ENCODE results near the gene NCEH1. TPM values are rescaled to one million over a fixed set of nuclear protein-coding genes. Genes with fewer than 3 reads are reported as not detected.

The NCEH1 gene
- total RNA-seq, 1 donor from 2014 or later: 19.1 TPM

DNA sequence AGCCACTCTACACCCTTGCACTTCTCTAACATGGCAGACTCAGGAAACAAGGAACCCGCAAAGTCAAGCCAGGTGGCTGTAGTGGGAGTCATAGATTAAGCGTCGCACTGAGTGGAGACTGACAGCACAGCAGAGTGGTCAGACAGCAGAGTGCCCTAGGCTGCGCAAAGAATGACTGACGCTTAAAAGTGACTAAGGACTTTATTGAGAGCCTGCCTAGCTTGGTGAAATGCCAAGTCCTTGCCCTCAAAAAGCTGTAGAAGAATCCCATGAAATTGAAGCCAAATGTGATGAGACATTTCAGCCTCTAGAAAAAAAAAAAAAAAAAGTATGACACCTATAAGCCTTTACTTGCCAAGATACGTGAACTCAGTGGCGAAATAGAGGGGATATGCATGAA is 30.2 kb downstream of the NCEH1 start:
- DNase-seq (ENCODE audit: low spot score in 2 of 2): no peak
- Histone ChIP-seq H3K4me1 (peaks cover 0 to 10% of the 10 kb centered on the region in 2 donors), H3K27me3 (no peaks in the 10 kb centered on the region), H3K4me3 (no peak overlapping the region), H3K27ac (no peak overlapping the region), H3K9me3 (no peaks in the 10 kb centered on the region), H3K36me3 (no peaks in the 10 kb centered on the region)
- intact Hi-C loops (cut with DNase I): no loop called here
- TF ChIP-seq, protein P1, sequence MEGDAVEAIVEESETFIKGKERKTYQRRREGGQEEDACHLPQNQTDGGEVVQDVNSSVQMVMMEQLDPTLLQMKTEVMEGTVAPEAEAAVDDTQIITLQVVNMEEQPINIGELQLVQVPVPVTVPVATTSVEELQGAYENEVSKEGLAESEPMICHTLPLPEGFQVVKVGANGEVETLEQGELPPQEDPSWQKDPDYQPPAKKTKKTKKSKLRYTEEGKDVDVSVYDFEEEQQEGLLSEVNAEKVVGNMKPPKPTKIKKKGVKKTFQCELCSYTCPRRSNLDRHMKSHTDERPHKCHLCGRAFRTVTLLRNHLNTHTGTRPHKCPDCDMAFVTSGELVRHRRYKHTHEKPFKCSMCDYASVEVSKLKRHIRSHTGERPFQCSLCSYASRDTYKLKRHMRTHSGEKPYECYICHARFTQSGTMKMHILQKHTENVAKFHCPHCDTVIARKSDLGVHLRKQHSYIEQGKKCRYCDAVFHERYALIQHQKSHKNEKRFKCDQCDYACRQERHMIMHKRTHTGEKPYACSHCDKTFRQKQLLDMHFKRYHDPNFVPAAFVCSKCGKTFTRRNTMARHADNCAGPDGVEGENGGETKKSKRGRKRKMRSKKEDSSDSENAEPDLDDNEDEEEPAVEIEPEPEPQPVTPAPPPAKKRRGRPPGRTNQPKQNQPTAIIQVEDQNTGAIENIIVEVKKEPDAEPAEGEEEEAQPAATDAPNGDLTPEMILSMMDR (IDR thresholded peaks at IDR 0.05): no peak

DNA sequence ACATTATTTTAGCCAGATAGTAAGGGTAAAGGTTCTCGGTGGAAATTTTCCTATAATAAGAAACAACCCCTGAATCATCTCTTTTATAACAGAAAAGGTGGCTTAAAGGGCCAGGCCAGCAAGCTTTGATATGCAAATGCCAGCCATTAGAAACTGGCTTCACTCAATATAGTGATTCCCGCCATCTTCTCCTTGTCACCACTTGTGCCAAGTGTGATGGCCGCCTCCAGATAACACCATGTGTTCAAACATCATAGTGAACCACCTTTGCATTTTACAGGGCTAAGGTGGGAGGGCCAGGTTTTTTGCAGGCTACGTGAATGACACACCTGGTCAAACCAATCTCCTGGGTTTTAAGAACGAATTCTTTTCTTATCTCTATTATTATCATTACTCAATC is 31.3 kb downstream of the NCEH1 start:
- no peak overlapping the region for H3K27ac ChIP-seq
- DNase-seq (ENCODE audit: low spot score in 2 of 2): no peak
- TF ChIP-seq, protein P1 (IDR thresholded peaks at IDR 0.05): no peak
- no peak overlapping the region for H3K4me3 ChIP-seq
- H3K27me3 ChIP-seq: no peaks in the 10 kb centered on the region
- H3K4me1 ChIP-seq: peaks cover 0 to 10% of the 10 kb centered on the region in 2 donors
- intact Hi-C loops (cut with DNase I): no loop called here
- H3K36me3 ChIP-seq: no peaks in the 10 kb centered on the region
- no peaks in the 10 kb centered on the region for H3K9me3 ChIP-seq

DNA sequence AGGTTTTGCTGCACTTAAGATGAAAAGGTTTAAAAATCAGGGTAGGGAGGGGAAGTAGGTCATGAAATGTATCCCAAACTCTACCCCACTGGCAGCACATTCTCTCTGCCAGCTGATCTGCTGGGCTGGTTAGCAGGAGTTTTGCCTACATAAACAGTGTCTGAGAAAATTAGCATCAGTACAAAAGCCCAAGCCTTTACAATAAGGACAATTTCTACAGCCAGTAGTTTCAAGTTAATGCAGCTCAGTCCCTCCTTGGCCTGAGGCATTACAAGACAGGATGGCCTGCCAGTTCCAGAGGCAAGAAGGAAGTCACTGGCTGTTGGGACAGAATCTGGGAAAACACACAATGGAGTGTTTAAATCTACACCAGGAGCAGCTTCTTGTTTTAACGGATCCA is 32.8 kb downstream of the NCEH1 start:
- no peaks in the 10 kb centered on the region for H3K27me3 ChIP-seq
- TF ChIP-seq, protein P1 (IDR thresholded peaks at IDR 0.05): no peak
- DNase-seq (ENCODE audit: low spot score in 2 of 2): no peak
- intact Hi-C loops (cut with DNase I): no loop called here
- no peaks in the 10 kb centered on the region for H3K36me3 ChIP-seq
- H3K4me1 ChIP-seq: peaks cover 0 to 10% of the 10 kb centered on the region in 2 donors
- peak overlapping the region; percentile 17 to 50 for H3K27ac ChIP-seq
- no peak overlapping the region for H3K4me3 ChIP-seq
- no peaks in the 10 kb centered on the region for H3K9me3 ChIP-seq

DNA sequence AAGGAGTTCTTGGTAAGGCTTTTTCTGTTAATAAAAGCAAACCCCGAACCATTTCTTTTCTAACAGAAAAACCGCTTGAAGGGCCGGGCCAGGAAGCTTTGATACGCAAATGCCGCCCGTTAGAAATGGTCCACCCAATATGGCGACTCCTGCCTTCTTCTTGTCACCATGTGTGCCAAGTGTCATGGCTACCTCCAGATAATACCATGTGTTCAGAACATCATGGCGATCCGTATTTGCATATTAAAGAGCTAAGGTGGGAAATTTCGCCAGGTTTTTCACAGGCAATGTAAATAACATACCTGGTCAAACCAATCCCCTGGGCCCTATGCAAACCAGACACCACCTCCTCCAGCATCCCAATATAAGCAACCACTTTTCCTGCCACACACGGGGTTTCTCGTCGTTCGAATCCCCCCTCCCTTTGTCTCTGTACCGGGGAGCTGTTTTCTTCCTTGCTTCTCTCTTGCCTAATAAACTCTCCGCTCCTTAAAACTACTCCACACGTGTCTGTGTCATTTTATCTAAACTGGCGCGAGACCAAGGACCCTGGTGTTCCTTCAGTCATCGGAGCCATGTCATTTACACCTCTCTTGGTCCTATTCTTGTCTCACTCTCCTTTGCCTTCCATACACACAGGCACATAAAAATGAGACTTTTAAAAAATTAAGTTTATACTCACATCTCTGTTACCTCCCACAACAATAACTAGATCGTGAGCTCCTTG is 34.5 kb downstream of the NCEH1 start:
- H3K27ac ChIP-seq: no peak overlapping the region
- intact Hi-C loops (cut with DNase I): no loop called here

DNA sequence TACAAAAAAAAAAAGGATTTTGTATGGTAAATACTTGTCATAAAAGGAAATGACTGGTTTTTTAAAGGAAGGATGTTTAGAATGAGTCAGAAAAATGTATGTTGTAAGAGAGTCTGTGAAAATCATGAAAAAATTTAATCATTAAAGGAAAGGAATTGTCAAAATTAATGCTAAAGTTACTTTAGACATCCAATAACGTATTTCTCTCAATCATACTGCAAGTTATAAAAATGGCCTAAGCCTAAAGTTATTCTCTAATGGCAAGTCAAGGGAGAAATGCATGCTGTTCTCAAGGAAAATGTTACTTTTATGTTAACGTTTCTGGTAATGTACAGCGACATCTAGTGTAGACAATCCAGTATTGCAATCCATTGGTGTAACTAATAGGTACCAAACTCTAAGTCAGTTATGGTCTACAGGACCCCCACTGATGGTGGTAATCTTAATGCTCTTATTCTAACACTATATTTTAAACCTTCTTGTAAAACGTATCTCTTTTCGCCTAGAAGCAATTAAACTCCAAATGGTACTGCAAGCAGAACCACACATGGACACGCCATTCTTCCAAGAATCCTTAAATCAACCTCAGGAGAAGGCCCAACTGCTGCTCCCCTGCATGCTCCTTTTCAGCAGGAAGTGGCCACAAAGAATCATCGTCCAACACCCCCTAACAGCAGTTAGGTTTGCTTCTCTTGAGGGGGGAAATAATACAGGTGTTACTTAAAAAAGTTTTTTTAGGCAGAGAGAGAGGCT is 35.2 kb downstream of the NCEH1 start:
- no peaks in the 10 kb centered on the region for H3K36me3 ChIP-seq
- H3K27ac ChIP-seq: no peak overlapping the region
- intact Hi-C loops (cut with DNase I): loop anchor here (2.0 kb wide), 1 partner anchor 35 kb away; the partner anchor contains the start of gene NCEH1
- DNase-seq (ENCODE audit: low spot score in 2 of 2): no peak
- H3K4me1 ChIP-seq: peaks cover 0 to 10% of the 10 kb centered on the region in 2 donors
- H3K4me3 ChIP-seq: no peak overlapping the region
- H3K27me3 ChIP-seq: no peaks in the 10 kb centered on the region
- H3K9me3 ChIP-seq: no peaks in the 10 kb centered on the region
- TF ChIP-seq, protein P1 (IDR thresholded peaks at IDR 0.05): peak; percentile 48 to 74 (median 66)

More for the DNA sequence above, 34.5 kb downstream of the NCEH1 start:
- Histone ChIP-seq H3K4me3 (no peak overlapping the region), H3K9me3 (no peaks in the 10 kb centered on the region), H3K36me3 (no peaks in the 10 kb centered on the region), H3K27me3 (no peaks in the 10 kb centered on the region), H3K4me1 (peaks cover 0 to 10% of the 10 kb centered on the region in 2 donors)
- DNase-seq (ENCODE audit: low spot score in 2 of 2): no peak
- TF ChIP-seq, protein P1 (IDR thresholded peaks at IDR 0.05): no peak
